ENCODE data around the gene CENPE. TPM values are rescaled to one million over a fixed set of nuclear protein-coding genes. Genes with fewer than 3 reads are reported as not detected.

Gene CENPE
- total and polyA plus RNA-seq, 4 donors: 0.25 to 20.9 (median 0.72) TPM

GRCh38 chr4:103207673-103208072, 9.5 kb upstream of the CENPE start:
- Histone ChIP-seq H3K4me3 (ENCODE audit: low read depth in 1 of 3, low read length in 3 of 3) (no peak overlapping the region), H3K36me3 (ENCODE audit: control insufficient read depth in 4 of 4, insufficient read depth in 3 of 4, low read depth in 1 of 4, low read length in 3 of 4) (no peaks in the 10 kb centered on the region), H3K27me3 (ENCODE audit: control insufficient read depth in 4 of 4, insufficient read depth in 4 of 4, low read length in 3 of 4) (no peaks in the 10 kb centered on the region), H3K9me3 (ENCODE audit: control insufficient read depth in 4 of 4, low read length in 3 of 4) (no peaks in the 10 kb centered on the region), H3K27ac (ENCODE audit: low read depth in 1 of 2, low read length in 2 of 2) (no peak overlapping the region), H3K9ac (ENCODE audit: low read depth in 1 of 2, low read length in 2 of 2) (no peak overlapping the region), H3K4me1 (ENCODE audit: control insufficient read depth in 4 of 4, insufficient read depth in 4 of 4, low read length in 3 of 4) (no peaks in the 10 kb centered on the region)
- DNase-seq (ENCODE audit: low spot score): no peak
- WGBS: 47% methylated on average over 5 of the region's 5 CpGs
- TF ChIP-seq FOXA1 (IDR thresholded peaks at IDR 0.05): no peak
- TF ChIP-seq HNF4G (IDR thresholded peaks at IDR 0.05): no peak
- TF ChIP-seq JUND (IDR thresholded peaks at IDR 0.05): no peak
- peak; percentile 39 to 68 for TF ChIP-seq RAD21 (IDR thresholded peaks at IDR 0.05)
- no peak for TF ChIP-seq EGR1 (IDR thresholded peaks at IDR 0.05; ENCODE audit: low read depth in 2 of 2)
- TF ChIP-seq HNF4A (conservative IDR thresholded peaks at IDR 0.05): no peak
- TF ChIP-seq ZBTB33 (IDR thresholded peaks at IDR 0.05): no peak
- no peak for TF ChIP-seq SP1 (IDR thresholded peaks at IDR 0.05)
- no peak for TF ChIP-seq NR2F2 (IDR thresholded peaks at IDR 0.05)
- TF ChIP-seq FOXA2 (IDR thresholded peaks at IDR 0.05): no peak
- TF ChIP-seq CTCF (IDR thresholded peaks at IDR 0.05; ENCODE audit: low read depth, low read length, missing input control): peak; percentile 11

GRCh38 chr4:103204111-103204510, 6.0 kb upstream of the CENPE start:
- no peaks in the 10 kb centered on the region for H3K9me3 ChIP-seq (ENCODE audit: control insufficient read depth in 4 of 4, low read length in 3 of 4)
- no peak overlapping the region for H3K4me3 ChIP-seq (ENCODE audit: low read depth in 1 of 3, low read length in 3 of 3)
- H3K9ac ChIP-seq (ENCODE audit: low read depth in 1 of 2, low read length in 2 of 2): no peak overlapping the region
- peak; percentile 38 for TF ChIP-seq CTCF (IDR thresholded peaks at IDR 0.05; ENCODE audit: low read depth, low read length, missing input control)
- TF ChIP-seq MAX (IDR thresholded peaks at IDR 0.05): no peak
- no peak for TF ChIP-seq SP1 (IDR thresholded peaks at IDR 0.05)
- no peak for TF ChIP-seq ZBTB33 (IDR thresholded peaks at IDR 0.05)
- peak; percentile 83 to 84 for TF ChIP-seq RAD21 (IDR thresholded peaks at IDR 0.05)
- TF ChIP-seq REST (IDR thresholded peaks at IDR 0.05): no peak
- no peak for TF ChIP-seq GABPA (IDR thresholded peaks at IDR 0.05 in 1 of 2, conservative IDR thresholded peaks at IDR 0.05 in 1 of 2)
- TF ChIP-seq RXRA (IDR thresholded peaks at IDR 0.05): no peak
- DNase-seq (ENCODE audit: low spot score): no peak
- no peaks in the 10 kb centered on the region for H3K36me3 ChIP-seq (ENCODE audit: control insufficient read depth in 4 of 4, insufficient read depth in 3 of 4, low read depth in 1 of 4, low read length in 3 of 4)
- 39% methylated on average over 1 of the region's 1 CpG for WGBS
- no peak overlapping the region for H3K27ac ChIP-seq (ENCODE audit: low read depth in 1 of 2, low read length in 2 of 2)
- no peaks in the 10 kb centered on the region for H3K4me1 ChIP-seq (ENCODE audit: control insufficient read depth in 4 of 4, insufficient read depth in 4 of 4, low read length in 3 of 4)
- no peaks in the 10 kb centered on the region for H3K27me3 ChIP-seq (ENCODE audit: control insufficient read depth in 4 of 4, insufficient read depth in 4 of 4, low read length in 3 of 4)

Data from liver (tissue), 9 donors.